ENCODE results near the gene PAPPA. TPM values are rescaled to one million over a fixed set of nuclear protein-coding genes. Genes with fewer than 3 reads are reported as not detected.

Gene PAPPA
- total and polyA plus RNA-seq, 9 of the 15 experiments (the other 6 are each of a cell fraction or from before 2014, with no cell fraction given), result 0.06 to 0.18 (median 0.11) TPM

DNA sequence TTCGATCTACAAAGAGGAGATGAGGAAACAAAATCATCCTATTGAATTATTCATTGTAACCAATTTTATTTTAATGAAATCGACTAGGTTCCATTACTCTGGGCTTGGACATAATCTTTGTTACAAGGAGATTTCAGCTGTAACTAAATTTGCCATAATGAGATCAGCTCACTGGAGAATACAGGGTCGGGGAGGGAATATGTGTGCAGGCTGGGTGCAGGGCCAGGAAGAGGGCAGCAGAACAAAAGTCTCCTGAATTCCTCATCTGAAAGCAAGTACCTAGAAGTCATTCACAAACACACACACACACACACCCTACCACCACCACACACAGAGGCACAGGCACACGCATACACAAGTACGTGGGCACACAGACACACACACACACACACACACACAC lies 151.2 kb downstream of the PAPPA start (continued):
- TF ChIP-seq NR2C1 (IDR thresholded peaks at IDR 0.05), result no peak
- no peak for TF ChIP-seq NR2C1 (tag; IDR thresholded peaks at IDR 0.05)
- no peak for TF ChIP-seq BRCA1 (IDR thresholded peaks at IDR 0.05)
- no peak for TF ChIP-seq BRCA1 (CRISPR knock-in tag; IDR thresholded peaks at IDR 0.05)
- no peak for TF ChIP-seq ZNF589 (CRISPR knock-in tag; IDR thresholded peaks at IDR 0.05; ENCODE audit: low read depth)
- no peak for TF ChIP-seq E2F3 (CRISPR knock-in tag; IDR thresholded peaks at IDR 0.05)

DNA sequence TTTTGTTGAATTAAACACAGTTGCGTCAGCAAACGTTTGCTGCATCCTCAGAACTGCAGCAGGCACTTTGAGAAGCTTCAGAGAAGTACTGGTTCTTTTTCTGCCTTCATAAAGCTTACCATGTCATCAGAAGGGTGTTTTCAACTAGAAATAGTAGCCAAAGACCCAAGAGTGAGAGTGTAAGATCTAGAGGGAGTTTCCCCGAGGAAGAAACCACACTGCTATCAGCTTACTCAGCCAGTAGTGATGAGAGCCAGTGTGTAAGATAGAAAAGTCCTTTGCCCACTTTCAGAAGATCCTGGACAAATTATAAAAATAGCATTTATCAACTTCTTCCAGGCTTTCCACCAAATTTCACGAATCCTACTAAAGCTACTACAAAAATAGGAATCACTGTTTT lies 154.5 kb downstream of the PAPPA start:
- Histone ChIP-seq H4K20me1 (replicated peaks; ENCODE audit: control insufficient read depth, insufficient read depth, low read length) (no peaks in the 10 kb centered on the region), H3K9ac (ENCODE audit: insufficient read depth in 1 of 2, low read depth in 2 of 2, low read length in 2 of 2) (no peak overlapping the region), H3K4me1 (replicated peaks in 1 of 2; ENCODE audit: control insufficient read depth in 2 of 2, insufficient read depth in 2 of 2, low read length in 2 of 2) (no peaks in the 10 kb centered on the region), H3K9me1 (ENCODE audit: control insufficient read depth, insufficient read depth, low read length) (no peaks in the 10 kb centered on the region), H3K9me3 (replicated peaks; ENCODE audit: control insufficient read depth, insufficient read depth, low read depth, low read length) (no peaks in the 10 kb centered on the region), H3K27ac (ENCODE audit: extremely low read depth, low read depth, low read length) (no peak overlapping the region), H3K27me3 (ENCODE audit: control insufficient read depth in 2 of 2, insufficient read depth in 2 of 2, low read length in 2 of 2) (no peaks in the 10 kb centered on the region), H3K4me3 (no peak overlapping the region), H3K36me3 (ENCODE audit: control insufficient read depth, insufficient read depth, low read length) (no peaks in the 10 kb centered on the region), H2AFZ (ENCODE audit: low read depth, low read length) (no peak overlapping the region), H3K4me2 (ENCODE audit: insufficient read depth, low read length) (no peak overlapping the region), H3K79me2 (ENCODE audit: control insufficient read depth, insufficient read depth, low read length) (no peaks in the 10 kb centered on the region)
- TF ChIP-seq JUND (IDR thresholded peaks at IDR 0.05; ENCODE audit: borderline replicate concordance, low read depth, low read length), result 0 out of 2 replicates have a peak, but pooled peaks have one; percentile 12
- TF ChIP-seq JUND (tag; IDR thresholded peaks at IDR 0.05; ENCODE audit: borderline replicate concordance, low read depth, low read length), result no peak; the same call in 2 of the 3 replicates
- TF ChIP-seq TCF3 (CRISPR knock-in tag; IDR thresholded peaks at IDR 0.05), result peak; percentile 31; the same call in 1 of the 2 replicates
- no peak for TF ChIP-seq DMBX1 (CRISPR knock-in tag; IDR thresholded peaks at IDR 0.05; ENCODE audit: borderline replicate concordance)
- TF ChIP-seq, protein P1, sequence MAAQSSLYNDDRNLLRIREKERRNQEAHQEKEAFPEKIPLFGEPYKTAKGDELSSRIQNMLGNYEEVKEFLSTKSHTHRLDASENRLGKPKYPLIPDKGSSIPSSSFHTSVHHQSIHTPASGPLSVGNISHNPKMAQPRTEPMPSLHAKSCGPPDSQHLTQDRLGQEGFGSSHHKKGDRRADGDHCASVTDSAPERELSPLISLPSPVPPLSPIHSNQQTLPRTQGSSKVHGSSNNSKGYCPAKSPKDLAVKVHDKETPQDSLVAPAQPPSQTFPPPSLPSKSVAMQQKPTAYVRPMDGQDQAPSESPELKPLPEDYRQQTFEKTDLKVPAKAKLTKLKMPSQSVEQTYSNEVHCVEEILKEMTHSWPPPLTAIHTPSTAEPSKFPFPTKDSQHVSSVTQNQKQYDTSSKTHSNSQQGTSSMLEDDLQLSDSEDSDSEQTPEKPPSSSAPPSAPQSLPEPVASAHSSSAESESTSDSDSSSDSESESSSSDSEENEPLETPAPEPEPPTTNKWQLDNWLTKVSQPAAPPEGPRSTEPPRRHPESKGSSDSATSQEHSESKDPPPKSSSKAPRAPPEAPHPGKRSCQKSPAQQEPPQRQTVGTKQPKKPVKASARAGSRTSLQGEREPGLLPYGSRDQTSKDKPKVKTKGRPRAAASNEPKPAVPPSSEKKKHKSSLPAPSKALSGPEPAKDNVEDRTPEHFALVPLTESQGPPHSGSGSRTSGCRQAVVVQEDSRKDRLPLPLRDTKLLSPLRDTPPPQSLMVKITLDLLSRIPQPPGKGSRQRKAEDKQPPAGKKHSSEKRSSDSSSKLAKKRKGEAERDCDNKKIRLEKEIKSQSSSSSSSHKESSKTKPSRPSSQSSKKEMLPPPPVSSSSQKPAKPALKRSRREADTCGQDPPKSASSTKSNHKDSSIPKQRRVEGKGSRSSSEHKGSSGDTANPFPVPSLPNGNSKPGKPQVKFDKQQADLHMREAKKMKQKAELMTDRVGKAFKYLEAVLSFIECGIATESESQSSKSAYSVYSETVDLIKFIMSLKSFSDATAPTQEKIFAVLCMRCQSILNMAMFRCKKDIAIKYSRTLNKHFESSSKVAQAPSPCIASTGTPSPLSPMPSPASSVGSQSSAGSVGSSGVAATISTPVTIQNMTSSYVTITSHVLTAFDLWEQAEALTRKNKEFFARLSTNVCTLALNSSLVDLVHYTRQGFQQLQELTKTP (IDR thresholded peaks at IDR 0.05; ENCODE audit: low read depth in 1 of 2, partially characterized antibody in 2 of 2), result no peak
- TF ChIP-seq, protein P2, sequence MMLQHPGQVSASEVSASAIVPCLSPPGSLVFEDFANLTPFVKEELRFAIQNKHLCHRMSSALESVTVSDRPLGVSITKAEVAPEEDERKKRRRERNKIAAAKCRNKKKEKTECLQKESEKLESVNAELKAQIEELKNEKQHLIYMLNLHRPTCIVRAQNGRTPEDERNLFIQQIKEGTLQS (IDR thresholded peaks at IDR 0.05), result peak; percentile 18; the same call in 1 of the 2 replicates
- TF ChIP-seq, protein P2 (CRISPR knock-in tag; conservative IDR thresholded peaks at IDR 0.05), result no peak
- TF ChIP-seq ZNF766 (CRISPR knock-in tag; conservative IDR thresholded peaks at IDR 0.05), result 0 out of 2 replicates have a peak, but pooled peaks have one; percentile 37
- no peak for TF ChIP-seq CAMTA2 (CRISPR knock-in tag; conservative IDR thresholded peaks at IDR 0.05)
- in situ Hi-C loops (cut with MboI), result no loop called here
- peak; percentile 59; the same call in 2 of the 3 replicates for ATAC-seq
- no peak for FAIRE-seq
- WGBS (ENCODE audit: insufficient coverage, low coverage, missing lambda C conversion rate), result 9% methylated on average over 4 of the region's 4 CpGs
- ChIA-PET POLR2A (no interaction called here), CTCF (ENCODE audit: low intra/inter-chr PET ratio) (no interaction called here)
- no TSS peak for BruUV-seq (replicated peaks)
- no peak for DNase-seq (ENCODE audit: extremely low read depth in 1 of 4, low spot score in 3 of 4)
- intact Hi-C loops (cut with micrococcal nuclease), result no loop called here
